LNCaP clone FGC (cell line): Measurements from ENCODE around the gene EVC2.

Experiments
- DNase-seq: peaks from one replicate; pipeline ENCODE4 v3.0.0-alpha.2; 2011; ENCODE audit warnings: low read depth
- H3K4me3 ChIP-seq: 2 replicates; pipeline ENCODE4 v1.5.1; 2011; ENCODE audit warnings: mild to moderate bottlenecking, low read depth, low read length, control low read depth
- CTCF ChIP-seq: IDR thresholded peaks from 2 replicates; pipeline ENCODE4 v1.5.1; 2012; ENCODE audit warnings: mild to moderate bottlenecking; ENCODE audit not compliant: control insufficient read depth, insufficient read depth; ENCODE audit errors: extremely low read depth

Gene EVC2

GRCh38 chr4:5755161-5755560 is 46.8 kb upstream of the EVC2 start:
- no peak for DNase-seq
- H3K4me3 ChIP-seq = no peak overlapping the region
- TF ChIP-seq CTCF = no peak

GRCh38 chr4:5754529-5754881 is 46.1 kb upstream of the EVC2 start:
- no peak for DNase-seq
- no peak for TF ChIP-seq CTCF
- no peak overlapping the region for H3K4me3 ChIP-seq

GRCh38 chr4:5753766-5754528 is 45.6 kb upstream of the EVC2 start:
- no peak overlapping the region for H3K4me3 ChIP-seq
- no peak for DNase-seq
- no peak for TF ChIP-seq CTCF

GRCh38 chr4:5753366-5753765 is 45.0 kb upstream of the EVC2 start:
- no peak for DNase-seq
- H3K4me3 ChIP-seq = no peak overlapping the region
- TF ChIP-seq CTCF = no peak

GRCh38 chr4:5752376-5753184 is 44.2 kb upstream of the EVC2 start:
- H3K4me3 ChIP-seq = no peak overlapping the region
- DNase-seq = no peak
- no peak for TF ChIP-seq CTCF

- H3K4me3 ChIP-seq = no peak overlapping the region
- DNase-seq = no peak
- TF ChIP-seq CTCF = no peak
Measured at GRCh38 chr4:5751666-5752375, 43.5 kb upstream of the EVC2 start.
